Stimulated activated CD4-positive, alpha-beta T cell treated with anti-CD3 and anti-CD28 coated beads, Interleukin-2, amount 100 ng/mL, for 48 hours (primary cell): Measurements from ENCODE around the gene ITGA11.

ENCODE experiments used
- DNase-seq, 2 donors: peaks; one replicate each; pipeline ENCODE4 v3.0.0-alpha.2; 2020

Gene ITGA11

GRCh38 chr15:68346979-68347378, 85.0 kb downstream of the ITGA11 start:
- no peak for DNase-seq

- no peak for DNase-seq
These were observed 86.5 kb downstream of the ITGA11 start for GRCh38 chr15:68345481-68345880.

GRCh38 chr15:68344600-68344999, 87.4 kb downstream of the ITGA11 start:
- no peak for DNase-seq

- no peak for DNase-seq
These were observed 88.3 kb downstream of the ITGA11 start for GRCh38 chr15:68343579-68344225.

- no peak for DNase-seq
These were observed 89.9 kb downstream of the ITGA11 start for GRCh38 chr15:68341760-68342725.

GRCh38 chr15:68340726-68341671, 91.0 kb downstream of the ITGA11 start:
- no peak for DNase-seq

GRCh38 chr15:68339481-68339880, 92.5 kb downstream of the ITGA11 start:
- no peak for DNase-seq

- DNase-seq, result no peak
These were observed 94.1 kb downstream of the ITGA11 start for GRCh38 chr15:68337826-68338225.

GRCh38 chr15:68336516-68336915, 95.4 kb downstream of the ITGA11 start:
- DNase-seq, result no peak

GRCh38 chr15:68335655-68336054, 96.3 kb downstream of the ITGA11 start:
- DNase-seq, result no peak

GRCh38 chr15:68335251-68335650, 96.7 kb downstream of the ITGA11 start:
- DNase-seq, result no peak

GRCh38 chr15:68334661-68335124, 97.3 kb downstream of the ITGA11 start:
- DNase-seq, result no peak

GRCh38 chr15:68333775-68334470, 98.0 kb downstream of the ITGA11 start:
- DNase-seq, result no peak

GRCh38 chr15:68332266-68332665, 99.7 kb downstream of the ITGA11 start:
- DNase-seq, result no peak

- no peak for DNase-seq
These were observed 101.1 kb downstream of the ITGA11 start for GRCh38 chr15:68330901-68331300.

GRCh38 chr15:68330416-68330815, 101.5 kb downstream of the ITGA11 start:
- DNase-seq, result no peak

GRCh38 chr15:68328964-68329363, 103.0 kb downstream of the ITGA11 start:
- DNase-seq, result no peak

- DNase-seq, result no peak
These were observed 103.5 kb downstream of the ITGA11 start for GRCh38 chr15:68328443-68328842.

- no peak for DNase-seq
These were observed 105.1 kb downstream of the ITGA11 start for GRCh38 chr15:68326711-68327354.

GRCh38 chr15:68325726-68326125, 106.2 kb downstream of the ITGA11 start:
- DNase-seq, result no peak

- DNase-seq, result no peak
These were observed 109.2 kb downstream of the ITGA11 start for GRCh38 chr15:68322796-68323195.

GRCh38 chr15:68321229-68321628, 110.7 kb downstream of the ITGA11 start:
- DNase-seq, result no peak
